Mucosa of descending colon (tissue), 3 donors: ENCODE results near the gene LPCAT1. TPM values are rescaled to one million over a fixed set of nuclear protein-coding genes. Genes with fewer than 3 reads are reported as not detected.

Experiments used
- ATAC-seq: fragments of 200-7000 bp; cut with Tn5 transposase; one replicate; pipeline ENCODE4 v1.9.1; 2020; ENCODE audit warnings: mild to moderate bottlenecking, moderate library complexity
- DNase-seq, 3 donors: peaks; one replicate each; pipeline ENCODE4 v3.0.0-alpha.2; 2020
- H3K36me3 ChIP-seq: fragments of 200-600 bp; one replicate; pipeline ENCODE4 v1.8.0; 2021; ENCODE audit warnings: low read depth, mild to moderate bottlenecking
- H3K4me1 ChIP-seq: fragments of 200-600 bp; one replicate; pipeline ENCODE4 v1.8.0; 2021; ENCODE audit warnings: low read depth, mild to moderate bottlenecking
- H3K4me3 ChIP-seq: fragments of 200-600 bp; one replicate; pipeline ENCODE4 v1.8.0; 2021; ENCODE audit warnings: mild to moderate bottlenecking
- H3K9me3 ChIP-seq: fragments of 200-600 bp; one replicate; pipeline ENCODE4 v1.8.0; 2021; ENCODE audit warnings: mild to moderate bottlenecking
- intact Hi-C, 2 donors: fragments of 100-400 bp; cut with DNase I in 1 of 2; cut with micrococcal nuclease in 1 of 2; formaldehyde crosslinking; loops; one replicate each; pipeline versions ENCODE4 v1.11.0 to v1.11.1; 2022; cut with DNase I, micrococcal nuclease
- total RNA-seq, 3 donors: library from RNA; stranded (reverse); fragmentation: NEBNext Ultra II Directional in 2 of 3; extraction: Animal tissue kit (Norgen Biotek cat#: 25700) in 2 of 3; gene quantifications; one replicate each; pipeline versions ENCODE4 v1.2.1 to v1.2.4, GENCODE V29; 2021 to 2023
- TF ChIP-seq, protein P1 (sequence below): fragments of 200-600 bp; IDR thresholded peaks from one replicate; pipeline ENCODE4 v1.8.0; 2022; ENCODE audit warnings: antibody characterized with exemption, mild to moderate bottlenecking
- donor health status: DM: no; HTN: no; CAD: no; lungs with moderate emphysema.
- donor health status: DM: no; HTN: no; CAD: no.
- donor health status: DM: no; HTN: yes; CAD: no.

LPCAT1 gene
- total RNA-seq, 3 donors from 2014 or later, result 6.7 to 27.2 (median 26.0) TPM

GRCh38 chr5:1537603-1538154 lies 13.9 kb upstream of the LPCAT1 start:
- Histone ChIP-seq H3K4me1 (no peaks in the 10 kb centered on the region), H3K9me3 (no peaks in the 10 kb centered on the region), H3K4me3 (no peak overlapping the region), H3K36me3 (no peaks in the 10 kb centered on the region)
- DNase-seq (no peak), ATAC-seq (no peak)
- intact Hi-C loops, result no loop called here
- TF ChIP-seq, protein P1, sequence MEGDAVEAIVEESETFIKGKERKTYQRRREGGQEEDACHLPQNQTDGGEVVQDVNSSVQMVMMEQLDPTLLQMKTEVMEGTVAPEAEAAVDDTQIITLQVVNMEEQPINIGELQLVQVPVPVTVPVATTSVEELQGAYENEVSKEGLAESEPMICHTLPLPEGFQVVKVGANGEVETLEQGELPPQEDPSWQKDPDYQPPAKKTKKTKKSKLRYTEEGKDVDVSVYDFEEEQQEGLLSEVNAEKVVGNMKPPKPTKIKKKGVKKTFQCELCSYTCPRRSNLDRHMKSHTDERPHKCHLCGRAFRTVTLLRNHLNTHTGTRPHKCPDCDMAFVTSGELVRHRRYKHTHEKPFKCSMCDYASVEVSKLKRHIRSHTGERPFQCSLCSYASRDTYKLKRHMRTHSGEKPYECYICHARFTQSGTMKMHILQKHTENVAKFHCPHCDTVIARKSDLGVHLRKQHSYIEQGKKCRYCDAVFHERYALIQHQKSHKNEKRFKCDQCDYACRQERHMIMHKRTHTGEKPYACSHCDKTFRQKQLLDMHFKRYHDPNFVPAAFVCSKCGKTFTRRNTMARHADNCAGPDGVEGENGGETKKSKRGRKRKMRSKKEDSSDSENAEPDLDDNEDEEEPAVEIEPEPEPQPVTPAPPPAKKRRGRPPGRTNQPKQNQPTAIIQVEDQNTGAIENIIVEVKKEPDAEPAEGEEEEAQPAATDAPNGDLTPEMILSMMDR, result no peak

DNA sequence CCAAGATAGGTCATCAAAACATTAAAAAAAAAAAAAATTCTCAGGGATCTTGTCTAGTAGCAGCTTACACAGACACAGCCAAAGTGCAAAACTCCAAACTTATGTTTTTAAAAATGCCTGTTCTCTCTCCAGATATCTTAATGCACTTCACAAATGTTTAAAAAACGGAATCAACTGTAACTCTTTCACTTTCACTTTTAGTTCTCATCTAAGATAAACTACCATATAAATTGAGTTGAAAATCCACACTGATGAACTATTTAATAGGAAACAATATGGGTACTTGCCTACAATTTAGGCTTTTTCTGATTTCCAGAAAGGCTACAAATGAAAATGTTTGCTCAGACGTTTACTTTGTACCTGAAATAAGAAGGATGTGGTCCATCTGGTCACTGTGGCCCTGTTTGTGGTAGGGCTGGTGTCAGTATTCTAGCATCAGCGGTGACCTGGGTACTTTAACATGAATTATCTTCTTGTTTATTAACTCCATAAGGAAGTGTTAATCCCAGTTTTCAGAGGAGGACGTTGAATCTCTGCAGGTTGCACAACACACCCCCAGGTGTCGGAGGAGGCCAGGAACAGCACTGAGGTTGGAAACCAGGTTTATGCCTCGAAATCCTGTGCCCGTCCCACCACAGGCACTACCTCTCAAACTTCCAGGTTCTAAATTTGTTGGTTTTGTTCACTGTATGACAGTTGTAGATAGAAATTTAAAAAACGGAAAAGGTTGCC lies 13.3 kb upstream of the LPCAT1 start:
- DNase-seq, result no peak
- Histone ChIP-seq H3K36me3 (no peaks in the 10 kb centered on the region), H3K9me3 (no peaks in the 10 kb centered on the region), H3K4me1 (no peaks in the 10 kb centered on the region), H3K4me3 (no peak overlapping the region)
- intact Hi-C loops, result no loop called here
- ATAC-seq, result no peak
- TF ChIP-seq, protein P1, result no peak

DNA sequence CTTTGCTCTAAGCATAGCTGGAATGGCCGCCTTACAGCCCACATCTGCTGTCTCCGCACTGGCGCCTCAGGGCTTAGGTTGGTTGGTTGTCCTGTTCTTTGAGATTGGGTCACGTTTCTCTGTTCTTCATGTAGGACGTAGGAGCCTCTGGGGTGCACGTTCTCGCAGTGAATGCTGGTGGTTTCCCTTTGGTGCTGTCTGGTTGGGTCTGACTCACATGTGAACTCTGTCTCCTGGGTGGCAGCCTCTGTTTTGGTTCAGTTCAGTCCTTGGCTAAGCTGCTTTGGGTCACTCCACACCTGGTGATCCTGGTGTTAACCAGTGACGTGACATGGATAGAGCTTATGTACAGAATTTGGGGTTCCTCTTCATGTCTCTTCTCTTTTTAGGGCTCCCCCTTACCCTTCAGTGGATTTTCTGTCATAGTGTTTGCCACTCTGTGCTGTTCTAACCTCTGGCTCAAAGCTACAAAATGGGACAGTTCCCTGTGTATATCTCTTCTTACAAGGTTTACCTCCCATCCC lies 12.6 kb upstream of the LPCAT1 start:
- ATAC-seq (peak; percentile 90), DNase-seq (peak in 2 of 3 donors; percentile 29 to 67)

DNA sequence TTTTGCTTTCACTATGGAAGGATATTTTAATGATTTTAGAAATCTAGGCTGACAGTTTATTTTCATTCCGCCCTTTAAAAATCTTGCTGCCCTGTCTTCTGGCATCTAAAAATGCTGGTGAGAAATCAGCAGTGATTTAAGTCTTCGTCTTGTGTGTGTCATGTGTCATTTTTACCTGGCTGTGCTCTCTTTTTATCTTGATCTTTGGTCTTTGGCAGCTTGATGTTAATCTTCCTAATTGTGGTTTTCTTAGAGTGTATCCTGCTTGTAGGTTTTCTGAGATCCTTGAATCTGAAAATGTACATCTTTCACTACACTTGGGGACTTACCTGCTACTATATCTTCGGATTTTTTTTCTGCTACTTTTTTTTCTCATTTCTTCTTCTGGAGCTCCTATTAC lies 11.9 kb upstream of the LPCAT1 start:
- ATAC-seq, result no peak
- intact Hi-C loops, result no loop called here
- Histone ChIP-seq H3K9me3 (no peaks in the 10 kb centered on the region), H3K4me1 (no peaks in the 10 kb centered on the region), H3K36me3 (no peaks in the 10 kb centered on the region), H3K4me3 (no peak overlapping the region)
- TF ChIP-seq, protein P1, result no peak
- DNase-seq, result no peak

More for the DNA sequence above, 12.6 kb upstream of the LPCAT1 start:
- H3K4me3 ChIP-seq, result no peak overlapping the region
- no peaks in the 10 kb centered on the region for H3K9me3 ChIP-seq
- H3K36me3 ChIP-seq, result no peaks in the 10 kb centered on the region
- H3K4me1 ChIP-seq, result no peaks in the 10 kb centered on the region
- TF ChIP-seq, protein P1, result no peak
- intact Hi-C loops, result no loop called here

DNA sequence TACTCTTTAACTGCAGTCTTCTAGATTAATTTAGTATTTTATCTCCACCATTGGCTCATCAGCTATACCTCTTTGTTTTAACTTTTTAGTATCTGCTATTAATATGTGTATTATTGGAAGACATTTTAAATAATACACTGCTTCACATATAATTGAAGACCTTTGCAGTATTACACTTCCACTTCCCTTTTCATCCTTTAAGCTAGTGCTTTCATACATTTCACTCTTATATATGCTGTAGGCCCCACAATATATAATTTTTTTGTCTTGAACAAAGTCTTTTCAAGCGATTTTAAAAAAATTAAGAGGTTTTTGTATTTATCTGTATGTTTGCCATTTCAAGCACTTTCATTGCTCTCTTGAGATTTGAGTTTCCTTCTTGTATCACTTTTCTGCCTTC lies 8.6 kb upstream of the LPCAT1 start:
- no peak for ATAC-seq
- no peak for DNase-seq
- Histone ChIP-seq H3K4me1 (no peaks in the 10 kb centered on the region), H3K36me3 (no peaks in the 10 kb centered on the region), H3K9me3 (no peaks in the 10 kb centered on the region), H3K4me3 (no peak overlapping the region)
- TF ChIP-seq, protein P1, result no peak
- intact Hi-C loops, result no loop called here
